ENCODE measurements around the gene GAN. TPM values are rescaled to one million over a fixed set of nuclear protein-coding genes. Genes with fewer than 3 reads are reported as not detected.

Gene GAN
- total and polyA plus RNA-seq, 8 donors, result 3.2 to 8.1 (median 3.8) TPM

DNA sequence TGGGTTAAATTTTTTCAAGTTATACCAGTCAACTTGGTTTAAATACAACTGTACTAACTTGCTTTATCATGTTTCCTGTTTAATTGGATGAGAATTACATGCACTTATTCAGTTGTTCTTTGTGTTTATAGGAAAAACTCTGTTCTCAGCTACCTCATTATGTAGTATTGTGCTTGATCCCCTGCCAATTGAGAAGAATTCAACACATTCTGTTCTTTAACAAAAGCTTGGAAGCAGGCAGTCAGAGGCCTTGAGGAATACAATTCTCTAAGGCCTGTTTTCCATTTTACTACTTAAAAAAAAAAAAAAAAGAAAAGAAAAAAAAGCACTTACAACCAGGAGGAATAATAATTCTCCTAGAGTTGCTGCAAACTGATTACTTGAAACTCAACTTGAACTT is 69.2 kb downstream of the GAN start:
- H3K36me3 ChIP-seq, result peaks cover 0 to 3% of the 10 kb centered on the region in 2 donors
- H3K27ac ChIP-seq, result peak overlapping the region in 1 of 2 donors; percentile 43
- DNase-seq (peak in 2 of 4 donors; percentile 16 to 38), ATAC-seq (no peak)
- TF ChIP-seq, protein P1, sequence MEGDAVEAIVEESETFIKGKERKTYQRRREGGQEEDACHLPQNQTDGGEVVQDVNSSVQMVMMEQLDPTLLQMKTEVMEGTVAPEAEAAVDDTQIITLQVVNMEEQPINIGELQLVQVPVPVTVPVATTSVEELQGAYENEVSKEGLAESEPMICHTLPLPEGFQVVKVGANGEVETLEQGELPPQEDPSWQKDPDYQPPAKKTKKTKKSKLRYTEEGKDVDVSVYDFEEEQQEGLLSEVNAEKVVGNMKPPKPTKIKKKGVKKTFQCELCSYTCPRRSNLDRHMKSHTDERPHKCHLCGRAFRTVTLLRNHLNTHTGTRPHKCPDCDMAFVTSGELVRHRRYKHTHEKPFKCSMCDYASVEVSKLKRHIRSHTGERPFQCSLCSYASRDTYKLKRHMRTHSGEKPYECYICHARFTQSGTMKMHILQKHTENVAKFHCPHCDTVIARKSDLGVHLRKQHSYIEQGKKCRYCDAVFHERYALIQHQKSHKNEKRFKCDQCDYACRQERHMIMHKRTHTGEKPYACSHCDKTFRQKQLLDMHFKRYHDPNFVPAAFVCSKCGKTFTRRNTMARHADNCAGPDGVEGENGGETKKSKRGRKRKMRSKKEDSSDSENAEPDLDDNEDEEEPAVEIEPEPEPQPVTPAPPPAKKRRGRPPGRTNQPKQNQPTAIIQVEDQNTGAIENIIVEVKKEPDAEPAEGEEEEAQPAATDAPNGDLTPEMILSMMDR (IDR thresholded peaks at IDR 0.05), result no peak
- H3K27me3 ChIP-seq, result no peaks in the 10 kb centered on the region
- H3K9me3 ChIP-seq, result no peaks in the 10 kb centered on the region
- H3K4me1 ChIP-seq, result peaks cover 0 to 3% of the 10 kb centered on the region in 2 donors
- intact Hi-C loops (cut with DNase I), result no loop called here
- H3K4me3 ChIP-seq, result no peak overlapping the region

DNA sequence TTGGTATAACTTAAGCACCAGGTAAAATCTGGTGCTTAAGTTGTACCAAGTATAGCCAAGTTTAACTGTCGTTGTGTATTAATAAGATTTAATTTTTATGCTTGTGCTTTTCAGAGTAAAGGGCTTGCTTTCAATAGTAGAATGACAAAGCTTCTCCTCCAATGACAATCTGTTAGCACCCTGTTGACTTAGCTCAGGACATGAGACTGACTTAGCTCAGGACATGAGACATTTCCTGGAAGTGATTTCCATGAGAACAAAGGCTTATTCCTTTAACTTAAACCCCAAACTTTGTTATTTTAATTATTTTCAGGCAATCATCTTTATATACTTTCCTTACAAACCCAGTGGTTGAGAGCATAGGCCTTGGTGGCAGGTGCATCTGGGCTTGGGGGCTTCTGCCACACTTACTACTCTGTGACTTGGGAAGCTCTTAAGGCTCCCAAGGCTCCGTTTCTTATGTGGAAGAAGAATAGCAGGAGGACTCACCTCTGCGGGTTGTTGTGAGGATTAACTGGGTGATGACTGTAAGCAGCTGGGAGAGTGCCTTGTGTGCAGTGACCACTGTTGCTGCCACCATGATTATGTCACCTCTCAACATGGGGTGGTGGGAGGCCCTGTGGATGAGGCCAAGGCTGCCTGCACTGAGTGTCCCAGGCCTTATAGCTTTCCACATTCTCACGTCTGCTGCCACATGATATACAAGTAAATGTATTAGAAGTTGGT is 70.4 kb downstream of the GAN start:
- TF ChIP-seq, protein P1 (IDR thresholded peaks at IDR 0.05), result no peak
- ATAC-seq, result no peak
- Histone ChIP-seq H3K4me3 (no peak overlapping the region), H3K36me3 (peaks cover 0 to 9% of the 10 kb centered on the region in 2 donors), H3K27ac (peak overlapping the region in 1 of 2 donors; percentile 62), H3K9me3 (no peaks in the 10 kb centered on the region), H3K4me1 (peaks cover 0 to 3% of the 10 kb centered on the region in 2 donors), H3K27me3 (no peaks in the 10 kb centered on the region)
- intact Hi-C loops (cut with DNase I), result no loop called here
- no peak for DNase-seq

DNA sequence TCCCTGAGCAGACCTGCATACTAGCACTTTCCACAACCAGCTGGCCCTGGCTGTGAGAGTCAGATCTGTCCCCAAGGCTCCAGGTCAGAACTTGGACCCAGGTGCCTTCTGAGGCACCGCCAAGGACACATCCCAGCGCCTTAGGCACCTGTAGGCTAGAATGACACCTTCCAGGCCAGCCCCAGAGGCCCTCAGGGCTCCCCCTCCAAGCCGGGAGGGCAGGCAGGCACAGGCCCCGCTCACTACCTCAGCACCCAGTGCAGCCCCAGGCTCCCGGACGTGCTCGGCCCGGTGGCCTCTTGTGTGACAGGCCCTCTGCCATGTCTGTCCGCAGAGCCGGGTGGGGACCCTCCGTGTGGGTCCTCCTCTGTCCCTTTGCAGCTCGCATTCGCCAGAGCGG is 73.6 kb downstream of the GAN start:
- Histone ChIP-seq H3K27ac (no peak overlapping the region), H3K4me3 (no peak overlapping the region), H3K36me3 (peaks cover 0 to 14% of the 10 kb centered on the region in 2 donors), H3K27me3 (no peaks in the 10 kb centered on the region), H3K4me1 (peaks cover 0 to 3% of the 10 kb centered on the region in 2 donors), H3K9me3 (no peaks in the 10 kb centered on the region)
- TF ChIP-seq, protein P1 (IDR thresholded peaks at IDR 0.05), result no peak
- ATAC-seq (no peak), DNase-seq (no peak)
- intact Hi-C loops (cut with DNase I), result no loop called here

DNA sequence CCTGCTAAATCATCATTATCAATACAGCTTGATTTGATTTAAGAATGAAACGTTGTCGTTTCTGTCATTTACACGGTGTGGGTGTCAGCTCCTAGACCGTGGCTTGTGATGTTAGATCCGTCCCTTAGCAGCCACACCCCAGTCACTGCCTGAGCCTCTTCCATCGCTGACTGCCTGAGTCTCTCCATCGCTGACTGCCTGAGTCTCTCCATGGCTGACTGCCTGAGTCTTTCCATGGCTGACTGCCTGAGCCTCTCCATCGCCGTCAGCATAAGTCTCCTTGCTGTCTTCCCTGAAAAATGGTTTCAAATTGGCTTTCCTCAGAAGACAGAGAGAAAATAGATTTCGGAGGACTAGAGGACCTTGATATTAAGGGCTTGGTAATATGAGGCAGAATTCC is 76.1 kb downstream of the GAN start:
- Histone ChIP-seq H3K4me3 (no peak overlapping the region), H3K36me3 (peaks cover 0 to 14% of the 10 kb centered on the region in 2 donors), H3K27me3 (no peaks in the 10 kb centered on the region), H3K4me1 (no peaks in the 10 kb centered on the region), H3K27ac (no peak overlapping the region), H3K9me3 (no peaks in the 10 kb centered on the region)
- intact Hi-C loops (cut with DNase I), result no loop called here
- no peak for ATAC-seq
- TF ChIP-seq, protein P1 (IDR thresholded peaks at IDR 0.05), result no peak
- DNase-seq, result no peak

DNA sequence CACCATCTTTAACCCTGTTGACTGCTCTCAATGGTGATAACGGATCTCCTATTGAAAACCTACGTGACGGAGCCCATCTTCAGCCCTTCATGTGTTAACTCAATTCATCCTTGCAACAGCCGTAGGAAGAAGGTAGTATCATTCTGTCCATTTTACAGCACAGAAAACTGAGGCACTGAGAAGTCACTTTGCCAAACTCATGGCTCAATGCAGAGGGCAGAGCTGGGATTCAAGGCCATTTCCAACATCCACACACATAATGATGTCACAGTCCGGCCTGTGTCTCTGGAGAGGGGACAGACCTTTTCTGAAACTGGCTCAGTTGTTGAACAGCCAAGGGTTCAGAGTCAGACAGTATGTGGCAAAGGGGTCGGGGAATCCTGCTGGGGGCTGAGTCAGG is 77.2 kb downstream of the GAN start:
- intact Hi-C loops (cut with DNase I), result no loop called here
- Histone ChIP-seq H3K27ac (no peak overlapping the region), H3K27me3 (no peaks in the 10 kb centered on the region), H3K4me3 (no peak overlapping the region), H3K9me3 (no peaks in the 10 kb centered on the region), H3K36me3 (peaks cover 0 to 14% of the 10 kb centered on the region in 2 donors), H3K4me1 (no peaks in the 10 kb centered on the region)
- TF ChIP-seq, protein P1 (IDR thresholded peaks at IDR 0.05), result no peak
- DNase-seq (no peak), ATAC-seq (no peak)
